Breast epithelium (tissue), 4 donors: ENCODE data around the gene GRAP. TPM values are rescaled to one million over a fixed set of nuclear protein-coding genes. Genes with fewer than 3 reads are reported as not detected.

Experiments used
- DNase-seq, 2 donors: peaks; one replicate each; pipeline ENCODE4 v3.0.0-alpha.2; 2019; ENCODE audit warnings: low spot score in 2 of 2
- H3K27ac ChIP-seq, 2 donors: fragments of 200-600 bp; sonication (generic) in 1 of 2; one replicate each; pipeline ENCODE4 v1.5.1; 2016 to 2019; ENCODE audit warnings: mild to moderate bottlenecking in 1 of 2
- H3K27me3 ChIP-seq, 2 donors: fragments of 200-600 bp; sonication (generic) in 1 of 2; one replicate each; pipeline versions ENCODE4 v1.5.1 to v1.6.0; 2017 to 2019; ENCODE audit warnings: control low read depth in 1 of 2, mild to moderate bottlenecking in 1 of 2
- H3K36me3 ChIP-seq: fragments of 200-600 bp; one replicate; pipeline ENCODE4 v1.5.1; 2019
- H3K4me1 ChIP-seq, 2 donors: fragments of 200-600 bp; sonication (generic); one replicate each; pipeline ENCODE4 v1.5.1; 2016 to 2019; ENCODE audit warnings: control low read depth in 1 of 2
- H3K4me3 ChIP-seq, 3 donors: fragments of 200-600 bp; sonication (generic); 1 replicate in 2 of 3; 2 replicates in 1 of 3; pipeline ENCODE4 v1.5.1; 2016 to 2019; ENCODE audit warnings: mild to moderate bottlenecking in 3 of 3, moderate library complexity in 2 of 3
- H3K9me3 ChIP-seq, 2 donors: fragments of 200-600 bp; sonication (generic) in 1 of 2; one replicate each; pipeline ENCODE4 v1.5.1; 2016 to 2019; ENCODE audit warnings: control low read depth in 1 of 2
- CTCF ChIP-seq, 3 donors: fragments of 450-650 bp; IDR thresholded peaks; one replicate each; pipeline ENCODE4 v1.5.1; 2016 to 2017; ENCODE audit warnings: antibody characterized with exemption in 3 of 3, mild to moderate bottlenecking in 3 of 3, moderate library complexity in 3 of 3
- POLR2A ChIP-seq: fragments of 450-650 bp; IDR thresholded peaks from one replicate; pipeline ENCODE4 v1.6.1; 2016; ENCODE audit warnings: antibody characterized with exemption, mild to moderate bottlenecking, moderate library complexity
- POLR2AphosphoS5 ChIP-seq, 3 donors: sonication (generic); formaldehyde crosslinking; IDR thresholded peaks; one replicate each; pipeline ENCODE4 v1.6.1; 2017; ENCODE audit warnings: antibody characterized with exemption in 3 of 3
- intact Hi-C: fragments of 100-400 bp; cut with DNase I; formaldehyde crosslinking; loops from one replicate; pipeline ENCODE4 v1.15.1; 2023; ENCODE audit warnings: low total_unique reads
- total RNA-seq, 3 donors: library from RNA; depleted of rRNA; stranded (reverse); fragments of >200 nt; gene quantifications; one replicate each; pipeline ENCODE4 v1.1.0, GENCODE V29; 2016

GRAP gene
- total RNA-seq, 3 donors from 2014 or later: 1.8 to 9.8 (median 2.2) TPM

- TF ChIP-seq CTCF (IDR thresholded peaks at IDR 0.05): no peak
- no peak for TF ChIP-seq POLR2A
- TF ChIP-seq POLR2AphosphoS5 (IDR thresholded peaks at IDR 0.05): no peak
- intact Hi-C loops: no loop called here
Observed at GRCh38 chr17:18971801-18972200, 75.0 kb downstream of the GRAP start.

More at GRCh38 chr17:18971801-18972200, 75.0 kb downstream of the GRAP start:
- H3K9me3 ChIP-seq: no peaks in the 10 kb centered on the region
- H3K27me3 ChIP-seq: no peaks in the 10 kb centered on the region
- no peak for DNase-seq
- H3K4me1 ChIP-seq: no peaks in the 10 kb centered on the region
- no peaks in the 10 kb centered on the region for H3K36me3 ChIP-seq
- H3K27ac ChIP-seq: no peak overlapping the region
- H3K4me3 ChIP-seq: no peak overlapping the region

Other genes starting within 250 kb of the GRAP start
- 10 to 100 TPM; 16.0 to 41.3 (median 23.3) TPM for gene PRPSAP2, start 188.8 kb downstream of the GRAP start, total RNA-seq
- gene SLC5A10, start 94.8 kb downstream of the GRAP start, total RNA-seq: under 1 TPM in 1 of 3 donors, not detected in 2; 0.29 TPM
- 10 to 100 TPM in 1 of 3 donors, 1 to 10 TPM in 2; 1.8 to 11.0 (median 7.2) TPM for gene FAM83G, start 42.2 kb downstream of the GRAP start, total RNA-seq
- gene GRAPL, start 80.6 kb upstream of the GRAP start, total RNA-seq: 1 to 10 TPM in 2 of 3 donors, under 1 TPM in 1; 0.73 to 2.0 (median 1.6) TPM
- gene EPN2, start 190.4 kb upstream of the GRAP start, total RNA-seq: 10 to 100 TPM; 26.6 to 36.7 (median 30.6) TPM